ENCODE results near the gene NPIPA7.
"Not testable (repeated sequence)": the region's sequence is repeated elsewhere in the genome, so short reads cannot be mapped to it uniquely, and the experiment has no call there.

Gene NPIPA7

DNA sequence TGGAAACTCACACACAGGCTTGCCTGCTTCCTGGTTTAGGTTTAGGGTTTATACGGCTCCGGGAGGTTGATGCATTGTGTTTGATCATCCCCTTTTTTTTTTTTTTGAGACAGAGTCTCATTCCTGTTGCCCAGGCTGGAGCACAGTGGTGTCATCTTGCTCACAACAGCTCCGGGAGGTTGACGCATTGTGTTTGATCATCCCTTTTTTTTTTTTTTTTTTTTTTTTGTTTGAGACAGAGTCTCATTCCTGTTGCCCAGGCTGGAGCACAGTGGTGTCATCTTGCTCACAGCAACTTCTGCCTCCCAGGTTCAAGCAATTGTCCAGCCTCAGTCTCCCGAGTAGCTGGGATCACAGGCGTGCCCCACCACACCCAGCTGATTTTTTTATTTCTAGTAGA, 20.7 kb downstream of the NPIPA7 start:
- not testable (repeated sequence) for H3K4me3 ChIP-seq, H3K9ac ChIP-seq, H3K4me2 ChIP-seq, H3K36me3 ChIP-seq, H3K4me1 ChIP-seq, H3K27ac ChIP-seq, H3K27me3 ChIP-seq, H4K20me1 ChIP-seq, H3K9me3 ChIP-seq

GRCh38 chr16:16402333-16402732, 23.4 kb downstream of the NPIPA7 start:
- H3K27ac ChIP-seq, H3K9ac ChIP-seq, H4K20me1 ChIP-seq, H3K4me3 ChIP-seq, H3K36me3 ChIP-seq, H3K9me3 ChIP-seq, H3K4me1 ChIP-seq, H3K4me2 ChIP-seq, H3K27me3 ChIP-seq: not testable (repeated sequence)

- not testable (repeated sequence) for H3K27ac ChIP-seq, H3K4me2 ChIP-seq, H3K4me3 ChIP-seq, H3K4me1 ChIP-seq, H3K9me3 ChIP-seq, H4K20me1 ChIP-seq, H3K9ac ChIP-seq, H3K27me3 ChIP-seq, H3K36me3 ChIP-seq
Measured at GRCh38 chr16:16404283-16404682, 25.3 kb downstream of the NPIPA7 start.

DNA sequence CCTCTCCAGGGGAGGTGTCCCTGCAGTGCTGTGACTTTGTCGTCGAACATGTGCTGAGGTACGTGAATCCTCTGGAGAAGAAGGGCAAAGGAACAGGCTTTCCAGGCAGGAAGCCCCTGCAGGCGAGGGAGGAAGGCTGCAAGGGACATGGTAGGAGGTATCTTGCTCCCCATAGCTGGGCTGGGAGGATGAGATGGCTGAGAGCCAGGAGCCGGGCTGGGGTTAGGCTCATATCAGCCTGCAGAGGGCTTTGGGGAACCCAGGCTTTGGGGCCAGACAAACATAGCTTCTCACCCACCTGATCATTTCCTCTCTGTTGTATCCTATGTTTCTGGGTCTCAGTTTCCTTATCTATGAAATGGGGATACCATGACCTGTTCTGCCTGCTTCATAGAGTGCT, 26.5 kb downstream of the NPIPA7 start:
- not testable (repeated sequence) for H3K4me1 ChIP-seq, H3K36me3 ChIP-seq, H3K4me2 ChIP-seq, H3K9me3 ChIP-seq, H4K20me1 ChIP-seq, H3K27ac ChIP-seq, H3K4me3 ChIP-seq, H3K9ac ChIP-seq, H3K27me3 ChIP-seq

DNA sequence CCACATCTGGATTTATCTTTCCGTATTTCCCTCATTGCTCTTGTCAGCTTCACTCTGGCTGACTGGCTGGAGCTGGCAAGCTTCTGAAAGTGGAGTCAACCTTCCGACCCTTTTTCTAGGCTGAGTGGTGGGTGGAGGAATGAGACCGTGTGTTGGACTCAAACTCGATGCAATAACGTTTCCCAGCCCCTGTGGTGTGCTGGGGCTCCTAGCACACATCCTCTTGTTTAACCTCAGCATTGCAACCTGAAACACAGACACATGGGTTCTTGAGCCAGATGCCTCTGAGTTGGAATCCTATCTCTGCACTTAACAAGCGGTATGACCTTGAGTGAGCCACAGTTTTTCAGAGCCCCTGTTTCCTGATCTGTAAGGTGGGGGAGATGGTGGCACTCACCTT, 29.5 kb downstream of the NPIPA7 start:
- H3K4me2 ChIP-seq, H3K36me3 ChIP-seq, H3K27ac ChIP-seq, H3K9me3 ChIP-seq, H3K27me3 ChIP-seq, H3K4me3 ChIP-seq, H3K4me1 ChIP-seq, H4K20me1 ChIP-seq, H3K9ac ChIP-seq: not testable (repeated sequence)

DNA sequence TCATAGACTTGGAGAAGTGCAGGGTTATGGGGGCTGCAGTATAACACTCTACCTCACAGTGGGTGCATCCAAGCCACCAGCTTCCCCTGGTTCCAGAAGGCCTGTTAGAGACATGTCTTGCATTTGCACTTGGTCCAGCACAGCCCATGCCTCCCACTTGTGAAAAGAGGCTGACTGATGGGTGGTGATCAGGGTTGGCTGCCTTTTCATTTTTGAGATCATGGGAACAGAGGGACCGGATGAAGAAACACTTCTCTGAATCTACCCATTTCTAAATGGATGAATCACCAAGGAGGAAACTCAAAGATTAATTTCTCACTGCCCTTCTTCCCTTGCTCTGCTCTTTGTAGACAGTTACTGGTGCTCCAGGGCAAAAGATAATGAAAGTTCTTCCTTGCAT, 34.8 kb downstream of the NPIPA7 start:
- not testable (repeated sequence) for H3K4me1 ChIP-seq, H3K27me3 ChIP-seq, H3K4me3 ChIP-seq, H4K20me1 ChIP-seq, H3K36me3 ChIP-seq, H3K9ac ChIP-seq, H3K9me3 ChIP-seq, H3K27ac ChIP-seq, H3K4me2 ChIP-seq

DNA sequence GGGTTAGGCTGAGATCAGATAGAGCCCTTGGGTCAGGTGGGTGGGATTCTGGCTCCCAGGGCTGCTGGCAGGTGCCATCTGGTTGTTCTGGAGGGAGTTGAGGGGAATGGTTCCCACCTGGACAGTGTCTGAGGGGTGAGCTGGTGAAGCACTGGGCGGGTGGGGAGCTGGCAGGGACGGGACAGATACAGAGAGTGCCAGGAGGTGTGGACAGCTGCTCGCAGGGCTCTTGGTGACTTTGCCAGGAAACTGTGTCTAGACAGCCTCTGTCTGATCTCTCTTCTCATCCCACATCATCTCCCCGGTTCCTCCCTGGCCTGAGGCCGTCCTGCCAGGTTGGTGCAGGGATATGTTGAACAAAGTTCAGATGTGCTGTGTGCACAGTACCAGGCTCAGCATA, 38.1 kb downstream of the NPIPA7 start:
- not testable (repeated sequence) for H3K9ac ChIP-seq, H3K27ac ChIP-seq, H3K36me3 ChIP-seq, H4K20me1 ChIP-seq, H3K4me3 ChIP-seq, H3K4me2 ChIP-seq, H3K9me3 ChIP-seq, H3K27me3 ChIP-seq, H3K4me1 ChIP-seq

DNA sequence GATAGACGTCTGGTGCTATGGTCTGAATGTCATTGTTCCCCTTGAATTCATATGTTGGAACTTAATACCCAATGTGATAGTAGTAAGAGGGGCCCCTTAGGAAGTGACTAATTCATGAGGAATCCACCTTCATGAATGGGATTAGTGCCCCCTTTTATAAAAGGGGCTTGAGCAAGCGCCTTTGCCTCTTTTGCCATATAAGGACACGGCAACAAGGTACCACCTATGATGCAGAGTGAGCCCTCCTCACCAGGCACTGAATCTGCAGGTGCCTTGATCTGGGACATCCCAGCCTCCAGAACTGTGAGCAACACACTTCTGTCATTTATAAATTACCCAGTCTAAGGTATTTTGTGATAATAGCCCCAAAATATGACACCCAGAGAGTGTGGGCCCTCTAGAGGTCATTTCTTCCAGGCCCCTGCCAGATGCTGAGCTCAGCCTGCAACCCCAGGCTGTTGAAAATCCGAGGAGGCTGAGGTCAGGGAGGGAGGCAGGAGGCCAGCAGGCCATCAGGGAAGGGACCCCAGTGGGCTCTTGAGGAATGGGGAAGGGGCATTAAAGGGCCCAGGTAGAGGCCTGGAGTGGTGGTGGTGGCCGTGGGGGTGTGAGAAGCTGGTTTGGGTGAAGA, 39.1 kb downstream of the NPIPA7 start:
- not testable (repeated sequence) for H3K9me3 ChIP-seq, H4K20me1 ChIP-seq, H3K27me3 ChIP-seq, H3K4me2 ChIP-seq, H3K9ac ChIP-seq, H3K27ac ChIP-seq, H3K4me3 ChIP-seq, H3K36me3 ChIP-seq, H3K4me1 ChIP-seq

DNA sequence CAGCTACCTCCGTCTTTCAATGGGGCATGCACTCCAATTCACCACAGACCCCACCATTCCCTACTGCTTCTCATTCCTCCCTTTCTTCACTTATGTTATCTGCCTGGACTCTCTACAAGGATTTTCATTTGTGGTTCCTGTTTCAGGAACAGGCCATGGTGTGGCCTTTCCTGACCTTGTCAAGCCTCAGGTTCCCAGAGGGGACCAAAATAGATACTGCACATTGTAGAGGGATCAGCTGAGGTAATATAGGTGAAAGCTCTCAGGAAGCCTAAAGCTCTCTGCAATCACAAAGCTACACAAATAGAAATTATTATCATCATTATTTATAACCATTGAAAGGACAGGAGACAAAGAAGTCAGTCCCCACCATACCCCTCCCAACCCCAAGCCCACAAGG, 41.6 kb downstream of the NPIPA7 start:
- H3K4me3 ChIP-seq, H3K4me1 ChIP-seq, H3K4me2 ChIP-seq, H3K9me3 ChIP-seq, H3K9ac ChIP-seq, H4K20me1 ChIP-seq, H3K36me3 ChIP-seq, H3K27ac ChIP-seq, H3K27me3 ChIP-seq: not testable (repeated sequence)

GRCh38 chr16:16425146-16425545, 46.2 kb downstream of the NPIPA7 start:
- not testable (repeated sequence) for H3K9ac ChIP-seq, H3K9me3 ChIP-seq, H3K4me2 ChIP-seq, H3K4me1 ChIP-seq, H3K27me3 ChIP-seq, H3K27ac ChIP-seq, H4K20me1 ChIP-seq, H3K36me3 ChIP-seq, H3K4me3 ChIP-seq

DNA sequence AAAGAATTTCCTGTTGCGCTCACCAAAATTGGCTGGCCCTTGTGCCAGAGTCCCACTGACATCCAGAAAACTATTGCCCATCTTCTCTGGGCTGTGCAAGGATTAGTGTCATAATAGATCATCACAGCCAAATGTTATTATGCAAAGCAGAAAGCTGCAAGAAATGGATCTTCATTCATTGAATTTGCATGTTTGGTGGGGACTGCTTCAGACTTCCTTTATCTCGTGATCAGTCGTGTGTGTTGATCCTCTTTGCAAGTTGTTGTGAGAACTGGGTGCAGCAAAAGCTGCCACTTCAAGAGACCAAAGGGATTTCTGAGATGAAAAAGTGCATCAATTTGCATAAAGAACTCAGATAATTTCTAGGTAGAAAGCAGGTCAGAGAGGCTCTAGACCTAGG, 52.2 kb downstream of the NPIPA7 start:
- H4K20me1 ChIP-seq, H3K27me3 ChIP-seq, H3K4me3 ChIP-seq, H3K36me3 ChIP-seq, H3K9ac ChIP-seq, H3K27ac ChIP-seq, H3K4me1 ChIP-seq, H3K4me2 ChIP-seq, H3K9me3 ChIP-seq: not testable (repeated sequence)

DNA sequence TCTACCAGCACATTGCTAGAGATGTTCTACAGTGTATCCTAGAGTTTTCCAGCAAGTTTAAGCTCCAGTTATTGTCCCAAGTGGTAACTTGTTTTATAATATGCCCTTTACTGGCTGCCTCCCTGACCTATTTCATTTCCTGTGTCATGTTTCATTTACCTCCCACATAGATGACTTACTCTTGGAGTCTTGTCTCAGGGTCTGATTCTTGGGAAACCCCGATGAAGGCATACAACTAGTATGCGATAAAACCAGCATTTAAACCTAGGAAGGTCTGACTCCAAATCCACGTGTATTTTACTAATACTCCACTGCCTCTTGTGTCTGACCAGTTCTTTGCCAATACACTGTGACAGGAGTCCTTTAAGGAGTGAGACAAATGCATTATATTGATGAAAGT, 55.8 kb downstream of the NPIPA7 start:
- not testable (repeated sequence) for H3K9ac ChIP-seq, H3K27me3 ChIP-seq, H4K20me1 ChIP-seq, H3K4me1 ChIP-seq, H3K4me3 ChIP-seq, H3K27ac ChIP-seq, H3K9me3 ChIP-seq, H3K36me3 ChIP-seq, H3K4me2 ChIP-seq

DNA sequence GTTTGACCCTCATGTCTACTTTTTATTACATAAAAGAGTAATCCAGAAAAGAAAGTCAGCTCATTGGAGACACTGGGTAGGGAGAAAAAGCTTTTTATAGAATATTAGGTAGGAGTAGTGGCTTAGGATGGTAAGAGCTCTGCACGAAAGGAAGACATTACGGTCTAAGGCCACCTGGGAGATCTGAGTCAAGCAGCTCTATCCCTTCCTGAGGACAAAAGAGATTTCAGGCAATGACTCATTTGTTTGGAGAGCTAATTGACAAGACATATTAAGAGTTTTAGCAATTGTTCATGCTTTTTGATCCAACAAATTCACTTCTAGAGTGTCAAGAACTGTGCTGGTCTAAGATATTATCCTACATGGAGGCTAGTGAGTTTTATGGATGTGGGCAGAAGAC, 62.5 kb downstream of the NPIPA7 start:
- H3K9ac ChIP-seq, H3K4me3 ChIP-seq, H3K4me2 ChIP-seq, H4K20me1 ChIP-seq, H3K36me3 ChIP-seq, H3K9me3 ChIP-seq, H3K27me3 ChIP-seq, H3K4me1 ChIP-seq, H3K27ac ChIP-seq: not testable (repeated sequence)
